Activated CD8-positive, alpha-beta memory T cell treated with anti-CD3 and anti-CD28 coated beads for 4 hours (primary cell): ENCODE data around the gene NOVA2.

Experiments used
- DNase-seq, 2 donors: peaks; one replicate each; pipeline ENCODE4 v3.0.0-alpha.2; 2020; ENCODE audit warnings: low read depth in 2 of 2

The NOVA2 gene

GRCh38 chr19:45973553-45974338 lies at the start of gene NOVA2:
Gene NOVA2 (minus strand): TSS chr19:45973865. CDS start chr19:45973351, 514 bp downstream.
- DNase-seq, result no peak

- DNase-seq, result no peak
These were observed 49.7 kb upstream of the NOVA2 start for GRCh38 chr19:46023311-46023779.

GRCh38 chr19:46022431-46023310 lies 49.0 kb upstream of the NOVA2 start, which contains the start of gene PGLYRP1:
Gene PGLYRP1 (minus strand): TSS chr19:46023053. CDS start chr19:46023021, 32 bp downstream.
- no peak for DNase-seq

DNA sequence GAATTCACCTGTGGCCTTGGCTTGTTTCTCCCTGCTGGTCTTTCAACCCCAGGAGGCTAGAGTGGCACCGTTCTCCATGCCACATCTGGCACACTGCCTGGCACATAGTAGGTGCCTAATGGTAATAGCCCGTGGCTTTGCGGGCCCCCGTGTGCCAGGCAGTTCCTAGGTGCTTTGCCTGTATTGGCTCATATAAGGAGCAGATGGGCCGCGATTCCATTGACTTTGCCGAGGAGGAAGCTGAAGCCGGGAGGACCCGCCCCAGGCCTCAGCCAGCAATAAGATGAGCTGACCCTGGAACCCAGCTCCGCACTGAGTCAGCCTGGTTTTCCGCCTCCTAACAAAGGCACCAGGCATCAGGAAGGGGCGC lies 48.4 kb upstream of the NOVA2 start:
- DNase-seq, result no peak

DNA sequence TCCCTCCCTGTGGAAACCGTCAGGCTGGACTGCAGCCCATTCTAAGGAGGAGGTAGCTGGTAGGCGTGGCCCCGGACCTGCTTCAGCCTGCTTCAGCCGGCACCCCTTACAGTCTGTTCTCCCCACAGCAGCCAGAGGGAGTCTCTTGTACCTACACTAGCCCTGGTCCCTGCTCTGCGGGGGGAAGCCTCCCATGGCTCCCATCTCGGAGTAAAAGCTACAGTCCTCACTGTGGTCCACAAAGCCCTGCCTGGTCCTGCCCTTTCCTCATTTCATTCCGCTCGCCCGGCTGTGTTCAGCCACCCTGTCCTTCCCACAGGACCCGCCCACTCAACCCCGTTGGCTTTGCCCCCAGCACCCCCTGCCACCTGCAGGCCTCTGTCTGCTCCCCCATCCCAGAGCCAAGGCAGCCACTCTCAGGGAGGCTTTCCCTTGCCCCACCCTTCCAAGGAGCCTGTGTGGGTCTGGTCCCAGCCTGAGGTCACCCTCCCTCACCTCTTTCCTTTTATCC lies 47.9 kb upstream of the NOVA2 start:
- DNase-seq, result no peak

DNA sequence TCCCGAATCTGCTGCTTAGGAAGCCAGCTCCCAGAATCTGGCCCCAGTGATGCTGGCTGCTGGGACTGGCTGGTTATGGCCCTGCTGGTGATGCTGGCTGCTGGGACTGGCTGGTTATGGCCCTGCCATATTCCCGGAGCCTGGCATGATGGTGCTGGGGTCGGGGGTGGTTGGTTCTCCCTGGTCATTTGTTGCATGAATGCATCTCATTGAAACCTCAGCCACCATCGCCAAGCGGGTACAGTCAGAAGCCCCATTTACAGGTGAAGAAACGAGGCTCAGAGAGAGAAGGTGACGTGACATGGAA lies 47.1 kb upstream of the NOVA2 start:
- no peak for DNase-seq

DNA sequence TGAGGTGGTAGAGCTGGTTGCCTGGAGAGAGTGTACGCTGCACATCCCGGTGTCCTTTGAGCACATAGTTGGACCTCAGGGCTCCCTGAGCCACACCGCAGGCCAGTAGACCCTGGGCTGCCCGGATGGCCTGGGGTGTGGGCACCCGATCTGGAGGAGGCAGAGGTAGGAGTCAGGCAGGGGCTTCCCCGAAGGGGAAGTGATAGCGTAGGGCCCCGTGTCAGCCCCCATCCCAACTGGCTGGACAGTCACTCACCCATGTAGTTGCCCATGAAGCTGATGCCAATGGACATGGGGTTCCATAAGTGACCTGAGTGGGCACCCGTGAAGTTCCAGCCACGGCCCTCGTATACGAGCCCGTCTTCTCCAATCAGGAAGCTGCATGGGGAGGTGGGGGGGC lies 45.6 kb upstream of the NOVA2 start:
- DNase-seq, result no peak

- no peak for DNase-seq
These were observed 45.1 kb upstream of the NOVA2 start for GRCh38 chr19:46018729-46019251.

- no peak for DNase-seq
These were observed 44.4 kb upstream of the NOVA2 start for GRCh38 chr19:46017874-46018675.

DNA sequence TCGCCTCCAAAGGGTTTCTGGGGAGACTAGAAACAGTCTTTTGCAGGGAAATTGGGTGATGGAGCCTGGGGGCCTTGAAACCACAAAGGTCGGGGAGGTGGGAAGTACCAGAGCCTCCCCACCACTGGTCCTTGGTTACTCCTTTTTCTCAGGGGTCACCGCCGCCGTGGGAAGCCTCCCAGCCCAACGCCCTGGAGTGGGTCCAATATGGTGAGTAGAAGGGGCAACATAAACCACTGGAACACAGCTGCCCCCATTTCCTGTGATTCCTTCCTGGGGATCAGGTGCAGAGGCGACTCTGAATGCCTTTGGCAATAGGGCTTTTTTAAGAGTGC lies 43.4 kb upstream of the NOVA2 start:
- DNase-seq, result no peak

DNA sequence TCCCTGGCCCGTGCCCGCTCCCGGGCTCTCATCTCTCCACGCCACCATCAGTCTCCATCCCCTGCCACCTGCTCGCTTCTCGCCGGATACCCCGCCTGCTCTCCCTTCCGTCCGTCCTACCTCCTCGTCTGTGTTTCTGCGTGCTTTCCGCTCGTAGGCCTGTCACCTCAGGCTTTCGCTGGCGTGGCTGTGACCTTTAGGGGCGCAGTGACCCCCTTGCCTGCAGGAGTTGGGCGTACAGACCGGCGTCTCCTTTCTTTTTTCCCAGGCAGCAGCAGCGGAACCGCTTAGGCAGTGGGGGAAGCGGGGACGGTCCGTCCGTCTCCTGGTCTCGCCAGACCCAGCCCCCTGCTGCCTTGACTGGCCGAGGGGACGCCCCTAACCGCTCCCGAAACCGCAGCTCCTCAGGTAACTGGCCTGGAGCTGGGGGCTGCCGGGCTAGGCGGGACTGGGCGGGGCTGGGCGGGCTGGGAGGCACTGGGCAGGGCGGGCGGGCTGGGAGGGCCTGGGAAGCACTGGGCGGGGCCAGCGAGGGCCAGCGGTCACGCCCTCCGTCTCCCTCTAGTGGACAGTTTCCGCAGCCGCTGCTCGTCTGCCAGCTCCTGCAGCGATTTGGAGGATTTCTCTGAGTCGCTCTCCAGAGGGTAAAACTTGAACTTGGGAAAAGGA lies 42.9 kb upstream of the NOVA2 start:
- peak; percentile 64 for DNase-seq

- no peak for DNase-seq
These were observed 42.2 kb upstream of the NOVA2 start for GRCh38 chr19:46015687-46016425.

DNA sequence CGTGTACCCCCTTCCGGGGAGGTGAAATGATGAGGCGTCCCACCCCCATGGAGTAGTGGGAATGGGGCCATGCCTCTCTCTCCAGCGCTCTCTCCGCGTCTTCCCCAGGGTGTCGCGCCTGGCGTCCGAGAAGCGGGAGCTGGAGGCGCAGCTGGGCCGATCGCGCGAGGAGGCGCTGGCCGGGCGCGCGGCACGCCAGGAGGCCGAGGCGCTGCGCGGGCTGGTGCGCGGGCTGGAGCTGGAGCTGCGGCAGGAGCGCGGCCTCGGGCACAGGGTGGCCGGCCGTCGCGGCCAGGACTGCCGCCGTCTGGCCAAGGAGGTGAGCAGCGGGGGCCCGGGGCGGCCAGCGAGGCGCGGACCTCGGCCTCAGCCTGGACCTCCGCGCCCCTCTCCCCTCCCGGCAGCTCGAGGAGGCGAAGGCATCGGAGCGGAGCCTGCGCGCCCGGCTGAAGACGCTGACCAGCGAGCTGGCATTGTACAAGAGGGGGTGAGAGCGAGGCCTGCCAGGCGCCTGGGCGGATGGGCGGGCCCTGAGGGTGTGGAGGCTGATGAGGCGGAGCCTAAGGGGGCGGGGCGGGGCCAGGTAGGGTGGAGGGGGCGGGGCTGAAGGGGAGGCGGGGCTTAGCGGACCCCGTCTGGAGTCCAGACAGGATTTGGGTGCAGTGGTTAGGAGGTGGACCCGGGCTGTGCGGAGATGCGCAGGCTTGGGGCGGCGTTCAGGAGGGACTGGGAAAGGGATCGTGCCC lies 41.4 kb upstream of the NOVA2 start:
- DNase-seq, result peak; percentile 22 to 33

DNA sequence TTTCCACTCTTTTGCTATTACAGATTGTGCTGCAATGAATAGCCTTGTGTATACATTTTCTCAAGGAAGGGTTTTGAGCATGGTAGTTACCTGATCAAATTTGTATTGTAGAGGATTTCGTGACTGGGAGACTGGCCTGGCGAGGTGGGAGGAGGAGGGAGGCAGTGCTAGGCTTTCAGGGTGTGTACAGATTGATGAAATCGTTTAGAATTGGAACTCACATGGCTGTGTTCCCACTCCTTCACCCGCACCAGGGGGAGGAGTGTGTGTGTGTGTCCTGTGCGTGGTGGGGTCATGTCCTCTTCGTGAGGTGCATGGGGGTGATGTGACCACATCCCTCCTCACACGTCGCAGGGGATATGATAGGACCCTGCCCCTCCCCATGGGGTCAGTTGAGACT lies 40.9 kb upstream of the NOVA2 start:
- no peak for DNase-seq

GRCh38 chr19:46009530-46010510 lies 36.2 kb upstream of the NOVA2 start:
- DNase-seq, result peak in 1 of 2 donors; percentile 39

DNA sequence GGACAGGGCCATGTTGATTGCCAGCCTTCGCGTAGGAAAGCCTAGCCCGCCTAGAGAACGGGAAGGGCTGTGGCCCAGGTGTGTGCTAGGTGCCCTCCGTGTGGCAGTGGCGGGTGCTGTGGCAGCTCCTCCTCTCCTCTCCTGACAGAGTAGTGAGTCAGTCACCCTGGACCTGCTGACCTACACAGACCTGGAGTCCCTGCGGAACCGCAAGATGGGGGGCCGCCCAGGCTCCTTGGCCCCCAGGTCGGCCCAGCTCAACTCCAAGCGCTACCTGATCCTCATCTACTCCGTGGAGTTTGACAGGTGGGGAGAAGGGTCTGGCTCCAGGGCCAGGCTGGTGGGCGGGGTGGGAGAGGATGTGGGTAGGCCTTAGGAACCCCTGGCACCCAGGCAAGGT lies 32.7 kb upstream of the NOVA2 start:
- no peak for DNase-seq

- DNase-seq, result no peak
These were observed 29.1 kb upstream of the NOVA2 start for GRCh38 chr19:46002678-46003275.
